Natural killer cell (primary cell): ENCODE data around the gene MKNK1. TPM values are rescaled to one million over a fixed set of nuclear protein-coding genes. Genes with fewer than 3 reads are reported as not detected.

Experiments
- ATAC-seq, 3 donors: fragments of 150-1000 bp in 2 of 3; fragments of 200-7000 bp in 1 of 3; cut with Tn5 transposase; 1 replicate in 1 of 3; 2 replicates in 2 of 3; pipeline ENCODE4 v1.10.0; 2021; ENCODE audit warnings: mild to moderate bottlenecking in 2 of 3, moderate library complexity in 2 of 3
- DNase-seq, 2 donors: peaks; one replicate each; pipeline versions ENCODE4 v3.0.0 to v3.0.0-alpha.2; 2013 to 2021; ENCODE audit warnings: mixed read lengths in 1 of 2
- H3K27ac ChIP-seq: one replicate; pipeline ENCODE4 v1.5.1; 2013; ENCODE audit warnings: mild to moderate bottlenecking, low read length
- H3K27me3 ChIP-seq: one replicate; pipeline ENCODE4 v1.6.1; 2013; ENCODE audit warnings: low read length; ENCODE audit not compliant: control insufficient read depth, insufficient read depth
- H3K36me3 ChIP-seq: one replicate; pipeline ENCODE4 v1.6.1; 2013; ENCODE audit warnings: low read length; ENCODE audit not compliant: control insufficient read depth, insufficient read depth
- H3K4me1 ChIP-seq: one replicate; pipeline ENCODE4 v1.6.1; 2013; ENCODE audit warnings: low read length; ENCODE audit not compliant: control insufficient read depth, insufficient read depth
- H3K4me3 ChIP-seq: one replicate; pipeline ENCODE4 v1.5.1; 2013; ENCODE audit warnings: low read length
- H3K9me3 ChIP-seq: one replicate; pipeline ENCODE4 v1.6.1; 2013; ENCODE audit warnings: low read length; ENCODE audit not compliant: control insufficient read depth, insufficient read depth
- H3K27ac Mint-ChIP-seq, 2 donors: one replicate each; pipeline ENCODE4 v1.8.0; 2022; ENCODE audit warnings: mild to moderate bottlenecking in 2 of 2, mixed read lengths in 2 of 2, moderate library complexity in 1 of 2
- H3K27me3 Mint-ChIP-seq, 2 donors: one replicate each; pipeline ENCODE4 v1.8.0; 2022; ENCODE audit warnings: low read depth in 2 of 2, mixed read lengths in 2 of 2
- H3K36me3 Mint-ChIP-seq: one replicate; pipeline ENCODE4 v1.8.0; 2022; ENCODE audit warnings: mixed read lengths
- H3K4me1 Mint-ChIP-seq, 2 donors: one replicate each; pipeline ENCODE4 v1.8.0; 2022; ENCODE audit warnings: mixed read lengths in 2 of 2
- H3K4me3 Mint-ChIP-seq: one replicate; pipeline ENCODE4 v1.8.0; 2022; ENCODE audit warnings: mild to moderate bottlenecking, moderate library complexity, mixed read lengths
- H3K9me3 Mint-ChIP-seq, 2 donors: one replicate each; pipeline ENCODE4 v1.8.0; 2022; ENCODE audit warnings: mixed read lengths in 2 of 2
- WGBS: methylation state at CpG from one replicate; pipeline ENCODE4 v1.1.7; 2013; ENCODE audit warnings: missing lambda C conversion rate; ENCODE audit not compliant: insufficient coverage; 5-methylcytosine and 5-hydroxymethylcytosine counted together
- intact Hi-C: fragments of 100-400 bp; cut with micrococcal nuclease; formaldehyde crosslinking; loops from one replicate; pipeline ENCODE4 v1.14.2; 2022
- total RNA-seq, 4 donors: library from RNA; stranded (reverse); fragments of 120-200 nt in 1 of 4; gene quantifications; one replicate each; pipeline versions ENCODE4 v1.2.3 to v1.2.4, GENCODE V29; 2013 to 2022
- TF ChIP-seq, protein P1 (sequence below): fragments of 200-600 bp; IDR thresholded peaks from one replicate; pipeline ENCODE4 v1.8.0; 2022; ENCODE audit warnings: antibody characterized with exemption

MKNK1 gene
- total RNA-seq, 3 donors from 2014 or later (not counting 1 experiment from before 2014, with no cell fraction given) = 59.5 to 81.5 (median 65.5) TPM

DNA sequence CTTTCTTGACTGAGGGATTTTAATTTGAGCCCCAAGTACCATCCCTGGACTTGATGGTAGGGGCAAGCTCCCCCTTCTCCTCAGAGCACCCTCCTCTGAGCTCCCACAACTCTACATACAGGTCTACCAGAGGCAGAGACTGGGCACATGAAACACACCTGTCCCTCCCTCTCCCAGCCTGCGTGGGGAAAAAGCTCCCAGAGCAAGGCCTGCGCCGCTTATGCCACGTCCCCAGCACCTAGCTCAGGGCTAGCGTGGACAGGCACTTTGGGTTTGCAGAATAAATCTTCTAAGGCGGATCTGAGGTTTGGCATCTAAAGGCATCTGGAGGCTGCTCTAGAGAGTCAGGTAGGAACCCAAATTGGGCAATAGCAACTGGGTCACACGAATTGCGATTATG is 45.1 kb downstream of the MKNK1 start:
- no peaks in the 10 kb centered on the region for H3K27me3 Mint-ChIP-seq
- ATAC-seq (no peak), DNase-seq (no peak)
- no peak overlapping the region for H3K4me3 ChIP-seq
- peaks cover 32% of the 10 kb centered on the region for H3K36me3 ChIP-seq
- TF ChIP-seq, protein P1, sequence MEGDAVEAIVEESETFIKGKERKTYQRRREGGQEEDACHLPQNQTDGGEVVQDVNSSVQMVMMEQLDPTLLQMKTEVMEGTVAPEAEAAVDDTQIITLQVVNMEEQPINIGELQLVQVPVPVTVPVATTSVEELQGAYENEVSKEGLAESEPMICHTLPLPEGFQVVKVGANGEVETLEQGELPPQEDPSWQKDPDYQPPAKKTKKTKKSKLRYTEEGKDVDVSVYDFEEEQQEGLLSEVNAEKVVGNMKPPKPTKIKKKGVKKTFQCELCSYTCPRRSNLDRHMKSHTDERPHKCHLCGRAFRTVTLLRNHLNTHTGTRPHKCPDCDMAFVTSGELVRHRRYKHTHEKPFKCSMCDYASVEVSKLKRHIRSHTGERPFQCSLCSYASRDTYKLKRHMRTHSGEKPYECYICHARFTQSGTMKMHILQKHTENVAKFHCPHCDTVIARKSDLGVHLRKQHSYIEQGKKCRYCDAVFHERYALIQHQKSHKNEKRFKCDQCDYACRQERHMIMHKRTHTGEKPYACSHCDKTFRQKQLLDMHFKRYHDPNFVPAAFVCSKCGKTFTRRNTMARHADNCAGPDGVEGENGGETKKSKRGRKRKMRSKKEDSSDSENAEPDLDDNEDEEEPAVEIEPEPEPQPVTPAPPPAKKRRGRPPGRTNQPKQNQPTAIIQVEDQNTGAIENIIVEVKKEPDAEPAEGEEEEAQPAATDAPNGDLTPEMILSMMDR = no peak
- 97% methylated on average over 8 of the region's 8 CpGs for WGBS
- H3K4me1 Mint-ChIP-seq = no peaks in the 10 kb centered on the region
- H3K27me3 ChIP-seq = no peaks in the 10 kb centered on the region
- no peak overlapping the region for H3K4me3 Mint-ChIP-seq
- peaks cover 7% of the 10 kb centered on the region for H3K36me3 Mint-ChIP-seq
- H3K4me1 ChIP-seq = no peaks in the 10 kb centered on the region
- H3K9me3 Mint-ChIP-seq = no peaks in the 10 kb centered on the region
- intact Hi-C loops = no loop called here
- H3K27ac ChIP-seq = no peak overlapping the region
- H3K9me3 ChIP-seq = no peaks in the 10 kb centered on the region
- no peak overlapping the region for H3K27ac Mint-ChIP-seq

DNA sequence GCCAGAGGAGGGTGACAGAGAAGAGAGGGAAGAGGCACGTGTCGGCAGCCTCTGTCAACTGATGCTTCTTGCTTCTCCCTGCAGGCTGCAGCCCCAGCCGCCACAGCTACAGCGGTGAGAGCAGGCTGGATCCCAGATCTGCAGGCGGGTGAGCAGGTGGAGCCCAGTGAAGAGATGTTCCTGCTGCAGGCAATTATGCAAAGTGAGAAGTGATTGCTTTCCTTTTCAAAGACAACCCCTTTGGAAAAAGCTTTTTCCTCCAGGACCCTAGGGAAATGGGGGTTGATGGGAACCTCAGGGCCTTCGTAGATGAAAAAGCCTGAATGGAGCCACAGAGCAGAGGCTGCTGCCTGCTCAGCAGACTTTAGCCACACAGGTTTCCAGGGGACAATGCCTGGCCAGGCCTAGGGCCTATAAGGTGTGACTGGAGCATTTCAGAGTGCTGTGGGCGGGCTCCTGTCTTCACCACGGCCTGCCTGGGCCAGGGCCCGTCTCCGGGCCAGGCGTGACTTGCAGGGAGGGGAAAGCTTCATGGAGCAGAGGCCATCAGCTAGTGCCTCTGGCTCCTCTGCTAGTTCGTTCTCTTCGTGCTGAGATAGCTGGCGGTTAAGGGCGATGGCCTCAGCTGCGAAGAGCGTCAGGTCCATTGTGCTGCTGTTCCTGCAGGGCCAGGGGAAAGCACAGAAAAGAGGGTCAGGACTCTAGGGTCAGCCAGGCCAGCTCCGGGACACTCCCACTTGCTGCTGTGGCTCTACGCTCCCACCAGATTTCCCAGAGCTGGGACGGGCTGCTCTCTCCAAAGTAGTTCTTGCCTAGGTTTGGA is 45.7 kb downstream of the MKNK1 start:
- WGBS = 97% methylated on average over 20 of the region's 20 CpGs
- TF ChIP-seq, protein P1 = no peak
- H3K27me3 Mint-ChIP-seq = no peaks in the 10 kb centered on the region
- no peak overlapping the region for H3K4me3 Mint-ChIP-seq
- H3K36me3 Mint-ChIP-seq = peaks cover 7% of the 10 kb centered on the region
- no peaks in the 10 kb centered on the region for H3K4me1 Mint-ChIP-seq
- no peaks in the 10 kb centered on the region for H3K9me3 Mint-ChIP-seq
- DNase-seq (no peak), ATAC-seq (no peak)
- Histone ChIP-seq H3K9me3 (no peaks in the 10 kb centered on the region), H3K4me3 (no peak overlapping the region), H3K4me1 (no peaks in the 10 kb centered on the region), H3K27ac (no peak overlapping the region), H3K36me3 (peaks cover 31% of the 10 kb centered on the region), H3K27me3 (no peaks in the 10 kb centered on the region)
- intact Hi-C loops = no loop called here
- H3K27ac Mint-ChIP-seq = peak overlapping the region in 1 of 2 donors; percentile 36

DNA sequence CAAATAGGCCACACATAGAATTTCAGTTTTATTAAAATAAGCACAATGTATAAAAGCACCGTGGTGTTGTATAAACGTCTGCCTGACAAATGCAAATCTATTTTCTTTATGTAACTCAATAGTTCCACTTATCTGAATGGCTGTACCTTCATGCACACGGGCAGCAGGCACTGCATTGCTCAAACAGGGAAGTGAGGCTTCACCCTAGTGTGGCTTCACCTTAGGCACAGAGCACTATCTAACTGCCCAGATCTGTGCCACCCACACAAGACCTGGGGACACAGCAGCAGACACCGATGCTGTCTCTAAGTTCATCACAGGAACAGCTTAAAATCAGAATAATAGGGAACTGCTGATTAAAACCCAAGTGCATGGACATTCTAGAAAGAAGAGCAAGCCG is 46.7 kb downstream of the MKNK1 start:
- no peak for DNase-seq
- 81% methylated on average over 4 of the region's 5 CpGs for WGBS
- no peaks in the 10 kb centered on the region for H3K27me3 Mint-ChIP-seq
- no peak overlapping the region for H3K27ac ChIP-seq
- intact Hi-C loops = no loop called here
- no peaks in the 10 kb centered on the region for H3K9me3 ChIP-seq
- H3K27ac Mint-ChIP-seq = peak overlapping the region in 1 of 2 donors; percentile 36
- H3K4me3 Mint-ChIP-seq = no peak overlapping the region
- no peak for ATAC-seq
- no peak overlapping the region for H3K4me3 ChIP-seq
- TF ChIP-seq, protein P1 = no peak
- H3K36me3 Mint-ChIP-seq = peaks cover 7% of the 10 kb centered on the region
- no peaks in the 10 kb centered on the region for H3K27me3 ChIP-seq
- no peaks in the 10 kb centered on the region for H3K9me3 Mint-ChIP-seq
- no peaks in the 10 kb centered on the region for H3K4me1 ChIP-seq
- peaks cover 22% of the 10 kb centered on the region for H3K36me3 ChIP-seq
- H3K4me1 Mint-ChIP-seq = no peaks in the 10 kb centered on the region
